K562 (cell line): ENCODE data around the gene GZF1. TPM values are rescaled to one million over a fixed set of nuclear protein-coding genes. Genes with fewer than 3 reads are reported as not detected.

ENCODE experiments used
- CBX3 ChIP-seq, 2 experiments: IDR thresholded peaks; 1 replicate in 1 of 2; 2 replicates in 1 of 2; pipeline ENCODE4 v1.6.1; 2012; ENCODE audit warnings: inconsistent platforms in 2 of 2, low read length in 2 of 2, borderline replicate concordance in 1 of 2, control low read depth in 1 of 2
- FOXA3 ChIP-seq, 2 experiments: fragments of 450-650 bp in 1 of 2; sonication (generic) in 1 of 2; formaldehyde crosslinking; IDR thresholded peaks in 1 of 2; conservative IDR thresholded peaks in 1 of 2; 2 replicates each; pipeline versions ENCODE4 v1.4.0 to v1.8.0; 2020 to 2022; ENCODE audit warnings: mild to moderate bottlenecking in 2 of 2, missing genetic modification reagents in 1 of 2
- FOXJ3 ChIP-seq: sonication (generic); formaldehyde crosslinking; IDR thresholded peaks from 2 replicates; pipeline ENCODE4 v1.4.0; 2020; ENCODE audit warnings: mild to moderate bottlenecking, missing genetic modification reagents
- GABPA ChIP-seq: fragments of 200-800 bp; sonication (Bioruptor generic); conservative IDR thresholded peaks from 2 replicates; pipeline ENCODE4 v1.6.1; 2016; ENCODE audit warnings: low read depth, missing genetic modification characterization, missing compliant biosample characterization
- GTF2A2 ChIP-seq: IDR thresholded peaks from 2 replicates; pipeline ENCODE4 v1.6.1; 2016; ENCODE audit warnings: mild to moderate bottlenecking, missing genetic modification characterization, missing compliant biosample characterization
- HCFC1 ChIP-seq: IDR thresholded peaks from 2 replicates; pipeline ENCODE4 v1.6.1; 2012; ENCODE audit warnings: low read depth, low read length, improper control_type of control experiment
- KDM2B ChIP-seq: fragments of 250-450 bp; sonication (Bioruptor Pico); IDR thresholded peaks from 2 replicates; pipeline ENCODE4 v1.8.0; 2021; ENCODE audit warnings: mild to moderate bottlenecking, moderate library complexity
- KDM5B ChIP-seq: fragments of 200-600 bp; sonication (generic); IDR thresholded peaks from 2 replicates; pipeline ENCODE4 v1.6.1; 2012; ENCODE audit warnings: low read depth, mild to moderate bottlenecking, moderate library complexity, low read length, control low read depth, inconsistent platforms; ENCODE audit not compliant: insufficient replicate concordance
- MEF2A ChIP-seq: IDR thresholded peaks from 2 replicates; pipeline ENCODE4 v1.6.1; 2011; ENCODE audit warnings: low read depth, mild to moderate bottlenecking, low read length, moderate library complexity; ENCODE audit not compliant: control insufficient read depth
- MTA1 ChIP-seq: fragments of 450-650 bp; IDR thresholded peaks from 2 replicates; pipeline ENCODE4 v1.6.1; 2017; ENCODE audit warnings: borderline replicate concordance
- MTA2 ChIP-seq: fragments of 450-650 bp; IDR thresholded peaks from 2 replicates; pipeline ENCODE4 v1.6.1; 2016; ENCODE audit warnings: low read depth
- NCOA6 ChIP-seq: fragments of 450-650 bp; IDR thresholded peaks from 2 replicates; pipeline ENCODE4 v1.6.1; 2017; ENCODE audit warnings: mild to moderate bottlenecking
- NCOR1 ChIP-seq: fragments of 450-650 bp; IDR thresholded peaks from 2 replicates; pipeline ENCODE4 v1.6.1; 2016; ENCODE audit warnings: mild to moderate bottlenecking, moderate library complexity
- NR3C1 ChIP-seq: sonication (generic); formaldehyde crosslinking; IDR thresholded peaks from 2 replicates; pipeline ENCODE4 v1.8.1; 2022; ENCODE audit warnings: missing genetic modification reagents
- NUFIP1 ChIP-seq: fragments of 450-650 bp; IDR thresholded peaks from 2 replicates; pipeline ENCODE4 v1.6.1; 2018; ENCODE audit not compliant: partially characterized antibody
- RBM14 ChIP-seq: fragments of 200-400 bp; formaldehyde crosslinking; IDR thresholded peaks from 2 replicates; pipeline ENCODE4 v1.6.1; 2018; ENCODE audit warnings: low read depth, mild to moderate bottlenecking, low read length, moderate library complexity, borderline replicate concordance; ENCODE audit not compliant: insufficient read depth
- RUNX1 ChIP-seq: sonication (generic); IDR thresholded peaks from 2 replicates; pipeline ENCODE4 v1.6.1; 2016; ENCODE audit warnings: antibody characterized with exemption, low read depth
- SLC30A9 ChIP-seq: fragments of 250-450 bp; sonication (Bioruptor Pico); IDR thresholded peaks from 2 replicates; pipeline ENCODE4 v1.8.0; 2022; ENCODE audit warnings: mild to moderate bottlenecking, moderate library complexity
- SMARCC2 ChIP-seq: fragments of 450-650 bp; IDR thresholded peaks from 2 replicates; pipeline ENCODE4 v1.6.1; 2017; ENCODE audit warnings: antibody characterized with exemption, moderate library complexity, mild to moderate bottlenecking, low read depth
- STAT5A ChIP-seq: IDR thresholded peaks from 2 replicates; pipeline ENCODE4 v1.6.1; 2012; ENCODE audit warnings: low read length, inconsistent platforms, borderline replicate concordance
- TGIF2 ChIP-seq: sonication (generic); formaldehyde crosslinking; IDR thresholded peaks from 2 replicates; pipeline ENCODE4 v1.8.1; 2022; ENCODE audit warnings: mild to moderate bottlenecking, missing genetic modification reagents, moderate library complexity
- ZNF12 ChIP-seq: sonication (generic); formaldehyde crosslinking; IDR thresholded peaks from 2 replicates; pipeline ENCODE4 v1.4.0; 2020; ENCODE audit warnings: mild to moderate bottlenecking, missing genetic modification reagents
- polyA plus RNA-seq, 8 experiments: library from polyadenylated mRNA; depleted of rRNA in 4 of 8; stranded (reverse) in 5 of 8; unstranded in 3 of 8; fragments of >200 nt; fragmentation: Nextera tagmentation in 2 of 8; fragmentation: Illumina TruSeq in 1 of 8; extraction: Ambion mirVana in 2 of 8; extraction: Trizol in 1 of 8; gene quantifications; 2 replicates each; pipeline versions ENCODE4 v1.2.1 to v1.2.3, GENCODE V29; 2011 to 2014; ENCODE audit warnings: inconsistent platforms in 1 of 8, missing spikeins in 1 of 8
- total RNA-seq, 7 experiments: library from RNA; depleted of rRNA in 6 of 7; stranded (reverse); fragments of >200 nt in 6 of 7; fragmentation: Illumina TruSeq in 2 of 7; extraction: Trizol in 2 of 7; gene quantifications; 2 replicates each; pipeline versions ENCODE4 v1.2.1 to v1.2.3, GENCODE V29; 2011 to 2021; ENCODE audit warnings: low replicate concordance in 1 of 7
- TF ChIP-seq, protein P1 (sequence below), 2 experiments: fragments of 450-650 bp; conservative IDR thresholded peaks; 2 replicates each; pipeline ENCODE4 v1.6.1; 2017; ENCODE audit warnings: mild to moderate bottlenecking in 2 of 2, moderate library complexity in 2 of 2
- TF ChIP-seq, protein P2 (sequence below): sonication (generic); formaldehyde crosslinking; IDR thresholded peaks from 2 replicates; pipeline ENCODE4 v1.4.0; 2020; ENCODE audit warnings: mild to moderate bottlenecking, missing genetic modification reagents

GZF1 gene
- total and polyA plus RNA-seq, 9 of the 15 experiments (the other 6 are each of a cell fraction or from before 2014, with no cell fraction given), result 1.2 to 15.7 (median 7.4) TPM

DNA sequence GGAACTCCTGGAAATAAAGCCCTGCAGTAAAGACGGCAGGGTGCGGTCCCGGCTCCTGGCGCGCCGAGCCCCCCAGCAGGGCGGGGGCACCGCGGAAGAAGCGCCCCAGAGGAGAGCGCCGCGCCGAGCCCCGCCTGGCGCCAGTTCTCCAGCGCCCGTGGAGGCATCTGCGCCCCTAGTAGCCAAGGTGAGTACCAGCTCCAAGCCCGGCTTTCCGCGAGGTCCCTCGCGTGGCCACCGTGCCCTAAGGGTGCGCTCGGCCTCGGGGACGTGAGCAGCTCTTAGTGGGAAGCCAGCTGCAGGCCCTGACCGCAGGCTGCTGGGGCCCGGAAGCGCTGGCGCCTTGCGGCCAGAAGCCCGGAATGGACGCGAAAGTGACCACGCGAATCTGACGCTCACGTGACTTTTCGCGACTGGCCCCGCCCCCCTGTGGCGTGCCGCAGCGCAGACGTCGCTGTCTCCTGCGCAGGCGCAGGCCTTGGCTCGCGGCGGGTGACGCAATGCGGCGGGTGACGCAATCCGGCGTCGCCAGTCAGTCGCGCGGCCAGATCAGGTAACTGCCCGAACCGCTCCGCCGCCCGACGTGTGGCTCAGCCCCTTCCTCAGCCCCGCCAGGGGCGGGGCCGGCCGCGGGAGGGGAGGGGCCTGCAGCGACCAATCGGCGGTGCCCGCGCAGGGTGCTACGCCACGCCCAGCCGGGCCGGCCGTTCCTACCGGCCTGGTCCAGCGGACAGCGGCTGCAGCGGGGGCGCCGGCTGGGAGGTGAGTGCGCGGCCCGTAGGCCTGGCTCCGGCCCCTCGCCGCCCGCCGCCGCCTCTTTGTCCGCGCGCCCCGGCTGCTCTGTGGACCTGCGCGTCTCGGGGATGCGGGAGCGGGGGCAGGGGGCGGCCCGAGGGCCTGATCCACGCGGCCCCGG lies at the start of gene GZF1 (continued):
- TF ChIP-seq HCFC1 (peak; percentile 75), KDM2B (CRISPR knock-in tag) (peak; percentile 65; the same call in 1 of the 2 replicates), RUNX1 (no peak), RBM14 (no peak), NUFIP1 (no peak), MEF2A (0 out of 2 replicates have a peak, but pooled peaks have one; percentile 17), MTA2 (no peak), TGIF2 (CRISPR knock-in tag) (no peak; the same call in 1 of the 2 replicates), NCOA6 (no peak), GABPA (tag) (peak; percentile 84), GTF2A2 (tag) (no peak), ZNF12 (no peak), MTA1 (peak; percentile 96), STAT5A (no peak), NCOR1 (peak; percentile 66), SMARCC2 (no peak), CBX3 (IDR thresholded peaks at IDR 0.05; ENCODE audit: borderline replicate concordance in 1 of 2, low read length in 2 of 2) (no peak), SLC30A9 (no peak), FOXA3 (CRISPR knock-in tag; conservative IDR thresholded peaks at IDR 0.05 in 1 of 2, IDR thresholded peaks at IDR 0.05 in 1 of 2) (no peak), FOXJ3 (CRISPR knock-in tag) (no peak), NR3C1 (CRISPR knock-in tag) (no peak), KDM5B (peak; percentile 50)
- TF ChIP-seq, protein P1, sequence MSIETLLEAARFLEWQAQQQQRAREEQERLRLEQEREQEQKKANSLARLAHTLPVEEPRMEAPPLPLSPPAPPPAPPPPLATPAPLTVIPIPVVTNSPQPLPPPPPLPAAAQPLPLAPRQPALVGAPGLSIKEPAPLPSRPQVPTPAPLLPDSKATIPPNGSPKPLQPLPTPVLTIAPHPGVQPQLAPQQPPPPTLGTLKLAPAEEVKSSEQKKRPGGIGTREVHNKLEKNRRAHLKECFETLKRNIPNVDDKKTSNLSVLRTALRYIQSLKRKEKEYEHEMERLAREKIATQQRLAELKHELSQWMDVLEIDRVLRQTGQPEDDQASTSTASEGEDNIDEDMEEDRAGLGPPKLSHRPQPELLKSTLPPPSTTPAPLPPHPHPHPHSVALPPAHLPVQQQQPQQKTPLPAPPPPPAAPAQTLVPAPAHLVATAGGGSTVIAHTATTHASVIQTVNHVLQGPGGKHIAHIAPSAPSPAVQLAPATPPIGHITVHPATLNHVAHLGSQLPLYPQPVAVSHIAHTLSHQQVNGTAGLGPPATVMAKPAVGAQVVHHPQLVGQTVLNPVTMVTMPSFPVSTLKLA (conservative IDR thresholded peaks at IDR 0.05), result peak; percentile 88 to 93
- TF ChIP-seq, protein P2, sequence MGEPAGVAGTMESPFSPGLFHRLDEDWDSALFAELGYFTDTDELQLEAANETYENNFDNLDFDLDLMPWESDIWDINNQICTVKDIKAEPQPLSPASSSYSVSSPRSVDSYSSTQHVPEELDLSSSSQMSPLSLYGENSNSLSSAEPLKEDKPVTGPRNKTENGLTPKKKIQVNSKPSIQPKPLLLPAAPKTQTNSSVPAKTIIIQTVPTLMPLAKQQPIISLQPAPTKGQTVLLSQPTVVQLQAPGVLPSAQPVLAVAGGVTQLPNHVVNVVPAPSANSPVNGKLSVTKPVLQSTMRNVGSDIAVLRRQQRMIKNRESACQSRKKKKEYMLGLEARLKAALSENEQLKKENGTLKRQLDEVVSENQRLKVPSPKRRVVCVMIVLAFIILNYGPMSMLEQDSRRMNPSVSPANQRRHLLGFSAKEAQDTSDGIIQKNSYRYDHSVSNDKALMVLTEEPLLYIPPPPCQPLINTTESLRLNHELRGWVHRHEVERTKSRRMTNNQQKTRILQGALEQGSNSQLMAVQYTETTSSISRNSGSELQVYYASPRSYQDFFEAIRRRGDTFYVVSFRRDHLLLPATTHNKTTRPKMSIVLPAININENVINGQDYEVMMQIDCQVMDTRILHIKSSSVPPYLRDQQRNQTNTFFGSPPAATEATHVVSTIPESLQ (CRISPR knock-in tag), result no peak
